Retinal pigment epithelial cell (primary cell): ENCODE measurements around the gene SCN5A.
A peak's percentile ranks its signal among the peaks of the same experiment; 100 is the strongest.

Experiments used
- DNase-seq: peaks from one replicate; pipeline ENCODE4 v3.0.0-alpha.2; 2010; ENCODE audit warnings: low read depth
- H3K4me3 ChIP-seq: 2 replicates; pipeline ENCODE4 v1.5.1; 2011; ENCODE audit warnings: mild to moderate bottlenecking, low read length, control low read depth, moderate library complexity
- CTCF ChIP-seq: conservative IDR thresholded peaks from 2 replicates; pipeline ENCODE4 v1.5.1; 2011; ENCODE audit warnings: low read depth, low read length, control low read depth, inconsistent platforms

Gene SCN5A

DNA sequence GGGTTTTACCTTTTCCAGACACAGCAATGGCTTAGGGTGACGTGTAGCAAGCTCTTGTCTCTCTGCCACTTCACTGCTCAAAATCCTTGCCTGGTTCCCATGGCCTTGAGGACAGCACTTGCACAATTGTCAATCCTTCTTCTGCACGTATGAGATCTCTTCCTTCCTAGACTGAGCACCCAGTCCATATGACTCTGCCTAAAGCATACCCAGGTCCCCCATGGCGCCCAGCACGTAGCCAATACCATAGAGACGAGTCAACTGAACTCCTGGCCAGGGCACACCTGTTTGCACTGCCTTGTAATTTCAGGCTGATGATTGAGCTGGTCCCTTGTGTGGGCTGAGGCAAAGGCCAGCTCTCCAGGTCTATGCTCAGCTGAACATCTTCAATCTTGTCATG lies 23.3 kb downstream of the SCN5A start:
- no peak for DNase-seq
- TF ChIP-seq CTCF = no peak

DNA sequence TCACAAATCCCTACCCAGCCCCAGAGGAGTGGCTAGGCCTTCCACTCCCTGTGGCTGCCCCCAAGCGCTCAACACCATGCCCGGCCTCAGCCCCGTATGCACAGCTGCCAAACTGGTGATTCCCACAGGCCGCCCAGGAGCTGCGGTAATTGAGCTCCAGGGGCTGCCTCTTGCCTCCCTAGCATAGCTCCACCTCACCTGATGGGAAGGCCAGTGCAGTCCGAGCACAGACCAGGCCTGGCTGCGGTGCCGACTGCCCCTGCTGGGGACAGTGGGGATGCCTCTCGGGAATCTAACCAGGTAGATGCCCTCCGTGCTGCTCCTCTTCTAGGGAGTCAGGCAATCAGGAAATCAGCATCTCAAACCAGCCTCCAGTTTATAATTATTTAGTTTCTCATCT lies 25.9 kb downstream of the SCN5A start:
- H3K4me3 ChIP-seq = no peak overlapping the region
- no peak for DNase-seq
- TF ChIP-seq CTCF = peak; percentile 30

More for the DNA sequence above, 23.3 kb downstream of the SCN5A start:
- H3K4me3 ChIP-seq = no peak overlapping the region

- TF ChIP-seq CTCF = no peak
- no peak overlapping the region for H3K4me3 ChIP-seq
- DNase-seq = no peak
These were observed 27.2 kb downstream of the SCN5A start for GRCh38 chr3:38622336-38622735.

DNA sequence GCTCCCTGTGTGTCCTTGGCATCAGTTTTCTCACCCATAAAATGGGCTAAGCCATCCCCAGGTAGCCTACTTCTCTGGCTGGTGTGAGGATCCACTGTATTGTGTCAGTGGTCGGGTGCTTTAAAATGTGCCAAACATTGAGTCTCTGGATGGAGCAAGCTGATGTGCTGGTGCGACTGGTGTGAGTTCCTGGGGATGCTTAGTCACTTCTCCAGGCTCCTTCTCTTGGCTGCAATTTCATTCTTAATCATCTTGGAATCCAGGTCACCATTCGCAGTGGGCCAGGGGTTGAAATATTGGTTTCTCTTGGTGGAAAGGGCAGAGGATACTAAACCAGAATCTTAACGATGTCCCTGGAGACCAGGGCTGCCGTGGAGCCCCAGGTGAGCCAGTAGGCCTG lies 29.3 kb downstream of the SCN5A start:
- no peak for DNase-seq
- no peak for TF ChIP-seq CTCF
- no peak overlapping the region for H3K4me3 ChIP-seq

GRCh38 chr3:38618343-38618742 lies 31.1 kb downstream of the SCN5A start:
- DNase-seq = no peak
- TF ChIP-seq CTCF = no peak
- no peak overlapping the region for H3K4me3 ChIP-seq

- no peak for TF ChIP-seq CTCF
- no peak for DNase-seq
These were observed 31.9 kb downstream of the SCN5A start for GRCh38 chr3:38617586-38617985.

GRCh38 chr3:38617137-38617536 lies 32.4 kb downstream of the SCN5A start:
- no peak overlapping the region for H3K4me3 ChIP-seq
- no peak for TF ChIP-seq CTCF

More at GRCh38 chr3:38617586-38617985, 31.9 kb downstream of the SCN5A start:
- H3K4me3 ChIP-seq = no peak overlapping the region

More at GRCh38 chr3:38617137-38617536, 32.4 kb downstream of the SCN5A start:
- no peak for DNase-seq
